Keratinocyte (primary cell): ENCODE data around the gene CYP2F1. TPM values are rescaled to one million over a fixed set of nuclear protein-coding genes. Genes with fewer than 3 reads are reported as not detected.
"Not testable (repeated sequence)": the region's sequence is repeated elsewhere in the genome, so short reads cannot be mapped to it uniquely, and the experiment has no call there.

Source experiments
- DNase-seq: peaks from one replicate; pipeline ENCODE4 v3.0.0-alpha.2; 2011; ENCODE audit warnings: low read depth, missing footprints, low spot score
- FAIRE-seq: peaks from 2 replicates; lab custom pipeline; 2011; peaks lifted over from hg19 to GRCh38; lab: Jason Lieb, UNC
- H2AFZ ChIP-seq: 2 replicates; pipeline ENCODE4 v1.6.0; 2012; ENCODE audit warnings: low read length, control low read depth, inconsistent platforms; ENCODE audit not compliant: control insufficient read depth
- H3K27ac ChIP-seq: 2 replicates; pipeline ENCODE4 v1.5.1; 2011; ENCODE audit warnings: low read length; ENCODE audit not compliant: control insufficient read depth, insufficient read depth
- H3K27me3 ChIP-seq: 3 replicates; pipeline ENCODE4 v1.6.0; 2011; ENCODE audit warnings: low read length; ENCODE audit not compliant: control insufficient read depth, insufficient read depth; ENCODE audit errors: extremely low read depth
- H3K36me3 ChIP-seq, 2 experiments: 2 replicates in 1 of 2; 3 replicates in 1 of 2; pipeline ENCODE4 v1.5.1; 2011; ENCODE audit warnings: low read length in 2 of 2, mild to moderate bottlenecking in 1 of 2; ENCODE audit not compliant: control insufficient read depth in 2 of 2, insufficient read depth in 2 of 2; ENCODE audit errors: extremely low read depth in 1 of 2
- H3K4me1 ChIP-seq: 3 replicates; pipeline ENCODE4 v1.5.1; 2011; ENCODE audit warnings: low read length; ENCODE audit not compliant: control insufficient read depth, insufficient read depth; ENCODE audit errors: extremely low read depth
- H3K4me2 ChIP-seq: 3 replicates; pipeline ENCODE4 v1.6.0; 2011; ENCODE audit warnings: low read depth, low read length; ENCODE audit not compliant: control insufficient read depth, insufficient read depth; ENCODE audit errors: extremely low read depth
- H3K4me3 ChIP-seq, 3 experiments: fragments of 200-600 bp in 1 of 3; sonication (generic) in 1 of 3; 2 replicates in 2 of 3; 3 replicates in 1 of 3; pipeline ENCODE4 v1.5.1; 2011 to 2016; ENCODE audit warnings: low read length in 3 of 3, mild to moderate bottlenecking in 3 of 3, control low read depth in 2 of 3, inconsistent platforms in 1 of 3, low read depth in 1 of 3, mixed read lengths in 1 of 3, mixed run types in 1 of 3, moderate library complexity in 1 of 3; ENCODE audit not compliant: control insufficient read depth in 2 of 3, insufficient read depth in 2 of 3; ENCODE audit errors: extremely low read depth in 1 of 3
- H3K79me2 ChIP-seq: 2 replicates; pipeline ENCODE4 v1.6.0; 2012; ENCODE audit warnings: low read length; ENCODE audit not compliant: control insufficient read depth, insufficient read depth
- H3K9ac ChIP-seq: 3 replicates; pipeline ENCODE4 v1.6.0; 2011; ENCODE audit warnings: low read length; ENCODE audit not compliant: control insufficient read depth, insufficient read depth; ENCODE audit errors: extremely low read depth
- H3K9me1 ChIP-seq: 3 replicates; pipeline ENCODE4 v1.6.0; 2011; ENCODE audit warnings: low read length; ENCODE audit not compliant: control insufficient read depth, insufficient read depth; ENCODE audit errors: extremely low read depth
- H3K9me3 ChIP-seq: 2 replicates; pipeline ENCODE4 v1.5.1; 2012; ENCODE audit warnings: low read depth, low read length; ENCODE audit not compliant: control insufficient read depth
- H4K20me1 ChIP-seq: 3 replicates; pipeline ENCODE4 v1.6.0; 2011; ENCODE audit warnings: low read length; ENCODE audit not compliant: control insufficient read depth, insufficient read depth; ENCODE audit errors: extremely low read depth
- CTCF ChIP-seq, 3 experiments: IDR thresholded peaks in 1 of 3; conservative IDR thresholded peaks in 1 of 3; optimal IDR thresholded peaks in 1 of 3; 2 replicates in 2 of 3; 3 replicates in 1 of 3; pipeline versions ENCODE3 to v1.5.1; 2011; ENCODE audit warnings: low read length in 3 of 3, mild to moderate bottlenecking in 3 of 3, moderate library complexity in 2 of 3, control low read depth in 1 of 3, inconsistent platforms in 1 of 3; ENCODE audit not compliant: insufficient read depth in 2 of 3; ENCODE audit errors: extremely low read depth in 1 of 3
- EZH2 ChIP-seq: IDR thresholded peaks from one replicate; pipeline ENCODE4 v1.6.1; 2012; ENCODE audit warnings: inconsistent platforms, mild to moderate bottlenecking, low read length, moderate library complexity
- dilution Hi-C: fragments of 300-500 bp; cut with MboI; formaldehyde crosslinking; loops from one replicate; pipeline ENCODE4 v1.7.0; 2020; ENCODE audit warnings: low sequenced_read_pairs; ENCODE audit not compliant: extremely low pct_ligation_motif_present
- polyA plus RNA-seq, 5 experiments: library from polyadenylated mRNA; depleted of rRNA in 3 of 5; stranded (reverse) in 3 of 5; stranded (forward) in 1 of 5; unstranded in 1 of 5; fragments of >200 nt; gene quantifications; 1 replicate in 1 of 5; 2 replicates in 3 of 5; 3 replicates in 1 of 5; pipeline versions ENCODE4 v1.2.1 to v1.2.3, GENCODE V29; 2011 to 2012; ENCODE audit warnings: missing spikeins in 2 of 5, low read depth in 1 of 5, low replicate concordance in 1 of 5

Gene CYP2F1
- polyA plus RNA-seq, 1 donor (not counting 4 experiments of a cell fraction or from before 2014, with no cell fraction given) = not detected

DNA sequence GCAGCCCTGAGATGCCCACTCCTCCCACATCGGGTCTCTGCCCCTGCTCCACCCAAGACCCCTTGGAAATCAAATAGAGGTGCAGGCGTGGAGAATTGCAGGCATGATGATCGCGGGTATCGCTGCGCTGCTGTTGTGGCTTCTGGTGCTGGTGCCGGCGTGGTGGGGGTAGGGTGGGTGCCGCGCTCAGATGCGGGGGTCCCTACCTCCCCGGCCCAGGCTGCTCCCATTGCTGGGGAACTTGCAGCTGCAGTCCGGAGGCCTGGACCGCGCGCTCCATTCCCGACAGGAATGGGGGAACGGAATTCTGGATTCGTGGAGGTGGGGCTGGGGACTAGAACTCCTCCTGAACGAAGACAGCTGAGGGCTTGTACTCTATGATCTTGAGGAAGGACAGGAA, 20.4 kb downstream of the CYP2F1 start:
- no peak for DNase-seq
- H4K20me1 ChIP-seq = no peaks in the 10 kb centered on the region
- H3K4me3 ChIP-seq = no peak overlapping the region
- no peaks in the 10 kb centered on the region for H3K79me2 ChIP-seq
- no peak overlapping the region for H3K27ac ChIP-seq
- TF ChIP-seq CTCF (optimal IDR thresholded peaks at IDR 0.05 in 1 of 3, IDR thresholded peaks at IDR 0.05 in 1 of 3, conservative IDR thresholded peaks at IDR 0.05 in 1 of 3; ENCODE audit: extremely low read depth in 1 of 3, insufficient read depth in 2 of 3, low read length in 3 of 3) (no peak), EZH2 (no peak)
- dilution Hi-C loops = no loop called here
- H3K9me3 ChIP-seq = no peaks in the 10 kb centered on the region
- no peak overlapping the region for H2AFZ ChIP-seq
- H3K4me1 ChIP-seq = peaks cover 2% of the 10 kb centered on the region
- peaks cover 19% of the 10 kb centered on the region for H3K27me3 ChIP-seq
- no peak overlapping the region for H3K9ac ChIP-seq
- FAIRE-seq = no peak
- no peak overlapping the region for H3K4me2 ChIP-seq
- H3K9me1 ChIP-seq = no peaks in the 10 kb centered on the region
- H3K36me3 ChIP-seq = no peaks in the 10 kb centered on the region

GRCh38 chr19:41135390-41136384, 21.5 kb downstream of the CYP2F1 start:
- H3K4me1 ChIP-seq, H3K36me3 ChIP-seq, H3K9me3 ChIP-seq, H3K27ac ChIP-seq, dilution Hi-C loops, H4K20me1 ChIP-seq, H3K9me1 ChIP-seq, DNase-seq, H3K79me2 ChIP-seq: not testable (repeated sequence)
- H3K27me3 ChIP-seq = peaks cover 19% of the 10 kb centered on the region
- peak overlapping the region; percentile 77 for H2AFZ ChIP-seq
- H3K4me2 ChIP-seq = peak overlapping the region; percentile 66
- peak overlapping the region; percentile 35 to 65 (median 40) for H3K4me3 ChIP-seq
- peak overlapping the region; percentile 22 for H3K9ac ChIP-seq
- peak; percentile 58 for FAIRE-seq
